HepG2 (cell line): Measurements from ENCODE around the gene ZNF142. TPM values are rescaled to one million over a fixed set of nuclear protein-coding genes. Genes with fewer than 3 reads are reported as not detected.

Experiments
- ARHGAP35 ChIP-seq: sonication (generic); formaldehyde crosslinking; IDR thresholded peaks from 2 replicates; pipeline ENCODE4 v1.9.0; 2022; ENCODE audit warnings: mild to moderate bottlenecking, inconsistent platforms, moderate library complexity, missing genetic modification reagents, borderline replicate concordance
- CBX2 ChIP-seq, 2 experiments: fragments of 200-600 bp in 1 of 2; sonication (generic); formaldehyde crosslinking in 1 of 2; IDR thresholded peaks; 2 replicates each; pipeline versions ENCODE4 v1.7.0 to v1.8.1; 2018 to 2022; ENCODE audit warnings: low read depth in 2 of 2, low read length in 1 of 2, mild to moderate bottlenecking in 1 of 2, missing genetic modification reagents in 1 of 2
- GATAD2A ChIP-seq: IDR thresholded peaks from 2 replicates; pipeline ENCODE4 v1.6.1; 2016
- KDM2A ChIP-seq: sonication (generic); formaldehyde crosslinking; IDR thresholded peaks from 2 replicates; pipeline ENCODE4 v1.4.0; 2020; ENCODE audit warnings: low read depth, missing genetic modification reagents, borderline replicate concordance
- NCOR1 ChIP-seq: fragments of 200-600 bp; sonication (generic); IDR thresholded peaks from 2 replicates; pipeline ENCODE4 v1.7.0; 2017; ENCODE audit warnings: antibody characterized with exemption, low read length, borderline replicate concordance
- SIN3B ChIP-seq: fragments of 150-350 bp; IDR thresholded peaks from 2 replicates; pipeline ENCODE4 v1.6.1; 2014; ENCODE audit warnings: low read length
- TOPORS ChIP-seq: sonication (generic); formaldehyde crosslinking; IDR thresholded peaks from 2 replicates; pipeline ENCODE4 v1.8.0; 2023; ENCODE audit warnings: mild to moderate bottlenecking, missing genetic modification reagents
- XRCC5 ChIP-seq: fragments of 200-400 bp; formaldehyde crosslinking; optimal IDR thresholded peaks from 2 replicates; pipeline ENCODE3; 2017; ENCODE audit warnings: mild to moderate bottlenecking, low read length
- ZBTB37 ChIP-seq: sonication (generic); formaldehyde crosslinking; IDR thresholded peaks from 2 replicates; pipeline ENCODE4 v1.4.0; 2020; ENCODE audit warnings: mild to moderate bottlenecking, missing genetic modification reagents
- ZBTB40 ChIP-seq, 2 experiments: fragments of 450-650 bp in 1 of 2; sonication (generic) in 1 of 2; formaldehyde crosslinking in 1 of 2; IDR thresholded peaks; 2 replicates each; pipeline versions ENCODE4 v1.6.1 to v1.8.0; 2016 to 2022; ENCODE audit warnings: antibody characterized with exemption in 1 of 2, mild to moderate bottlenecking in 1 of 2, missing genetic modification reagents in 1 of 2
- ZNF296 ChIP-seq: sonication (generic); formaldehyde crosslinking; conservative IDR thresholded peaks from 2 replicates; pipeline ENCODE4 v1.5.0; 2020; ENCODE audit warnings: mild to moderate bottlenecking, missing genetic modification reagents
- polyA plus RNA-seq, 8 experiments: library from polyadenylated mRNA; depleted of rRNA in 3 of 8; stranded (reverse) in 7 of 8; unstranded in 1 of 8; fragments of >200 nt; fragmentation: Illumina TruSeq in 4 of 8; extraction: Trizol in 4 of 8; gene quantifications; 2 replicates each; pipeline versions ENCODE4 v1.2.1 to v1.2.3, GENCODE V29; 2011 to 2016; ENCODE audit warnings: low read depth in 4 of 8, missing spikeins in 1 of 8, mixed read lengths in 1 of 8; ENCODE audit not compliant: insufficient read depth in 1 of 8
- total RNA-seq, 5 experiments: library from RNA; depleted of rRNA; stranded (reverse); fragments of >200 nt; fragmentation: Illumina TruSeq; extraction: Trizol; gene quantifications; 2 replicates each; pipeline ENCODE4 v1.2.3, GENCODE V29; 2016; ENCODE audit warnings: low read depth in 1 of 5
- TF ChIP-seq, protein P1 (sequence below): sonication (generic); formaldehyde crosslinking; conservative IDR thresholded peaks from 2 replicates; pipeline ENCODE4 v1.4.0; 2020; ENCODE audit warnings: mild to moderate bottlenecking, missing genetic modification reagents, moderate library complexity

The ZNF142 gene
- total and polyA plus RNA-seq, 2 of the 13 experiments (the other 11 are each of a cell fraction or from before 2014, with no cell fraction given) = 4.8 to 11.4 TPM

- TF ChIP-seq, protein P1, sequence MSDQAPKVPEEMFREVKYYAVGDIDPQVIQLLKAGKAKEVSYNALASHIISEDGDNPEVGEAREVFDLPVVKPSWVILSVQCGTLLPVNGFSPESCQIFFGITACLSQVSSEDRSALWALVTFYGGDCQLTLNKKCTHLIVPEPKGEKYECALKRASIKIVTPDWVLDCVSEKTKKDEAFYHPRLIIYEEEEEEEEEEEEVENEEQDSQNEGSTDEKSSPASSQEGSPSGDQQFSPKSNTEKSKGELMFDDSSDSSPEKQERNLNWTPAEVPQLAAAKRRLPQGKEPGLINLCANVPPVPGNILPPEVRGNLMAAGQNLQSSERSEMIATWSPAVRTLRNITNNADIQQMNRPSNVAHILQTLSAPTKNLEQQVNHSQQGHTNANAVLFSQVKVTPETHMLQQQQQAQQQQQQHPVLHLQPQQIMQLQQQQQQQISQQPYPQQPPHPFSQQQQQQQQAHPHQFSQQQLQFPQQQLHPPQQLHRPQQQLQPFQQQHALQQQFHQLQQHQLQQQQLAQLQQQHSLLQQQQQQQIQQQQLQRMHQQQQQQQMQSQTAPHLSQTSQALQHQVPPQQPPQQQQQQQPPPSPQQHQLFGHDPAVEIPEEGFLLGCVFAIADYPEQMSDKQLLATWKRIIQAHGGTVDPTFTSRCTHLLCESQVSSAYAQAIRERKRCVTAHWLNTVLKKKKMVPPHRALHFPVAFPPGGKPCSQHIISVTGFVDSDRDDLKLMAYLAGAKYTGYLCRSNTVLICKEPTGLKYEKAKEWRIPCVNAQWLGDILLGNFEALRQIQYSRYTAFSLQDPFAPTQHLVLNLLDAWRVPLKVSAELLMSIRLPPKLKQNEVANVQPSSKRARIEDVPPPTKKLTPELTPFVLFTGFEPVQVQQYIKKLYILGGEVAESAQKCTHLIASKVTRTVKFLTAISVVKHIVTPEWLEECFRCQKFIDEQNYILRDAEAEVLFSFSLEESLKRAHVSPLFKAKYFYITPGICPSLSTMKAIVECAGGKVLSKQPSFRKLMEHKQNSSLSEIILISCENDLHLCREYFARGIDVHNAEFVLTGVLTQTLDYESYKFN (CRISPR knock-in tag) = peak; percentile 68
- TF ChIP-seq SIN3B (peak; percentile 57), TOPORS (CRISPR knock-in tag) (peak; percentile 70; the same call in 1 of the 2 replicates), CBX2 (IDR thresholded peaks at IDR 0.05; ENCODE audit: low read depth, low read length) (no peak), CBX2 (CRISPR knock-in tag; IDR thresholded peaks at IDR 0.05; ENCODE audit: low read depth) (no peak), ZBTB37 (CRISPR knock-in tag) (no peak), NCOR1 (peak; percentile 39; the same call in 1 of the 2 replicates), KDM2A (CRISPR knock-in tag) (peak; percentile 82), ZNF296 (CRISPR knock-in tag) (no peak), XRCC5 (peak; percentile 96), GATAD2A (CRISPR knock-in tag) (peak; percentile 63; the same call in 1 of the 2 replicates), ARHGAP35 (CRISPR knock-in tag) (peak; percentile 59; the same call in 1 of the 2 replicates), ZBTB40 (IDR thresholded peaks at IDR 0.05) (no peak), ZBTB40 (CRISPR knock-in tag; IDR thresholded peaks at IDR 0.05) (no peak; the same call in none of the 2 replicates)
Observed at GRCh38 chr2:218659258-218659987, at the start of gene ZNF142, which contains the start of gene BCS1L (continued).
